ENCODE data around the gene LDLR.
"Not testable (repeated sequence)": the region's sequence is repeated elsewhere in the genome, so short reads cannot be mapped to it uniquely, and the experiment has no call there.

LDLR gene

GRCh38 chr19:11123114-11123513 lies 33.9 kb downstream of the LDLR start:
- H3K27me3 Mint-ChIP-seq (ENCODE audit: low read depth, poor library complexity), result no peaks in the 10 kb centered on the region
- no peaks in the 10 kb centered on the region for H3K4me1 Mint-ChIP-seq
- no peak overlapping the region for H3K27ac Mint-ChIP-seq
- no peak overlapping the region for H3K4me3 Mint-ChIP-seq
- H3K36me3 Mint-ChIP-seq (ENCODE audit: low read depth), result peaks cover 59% of the 10 kb centered on the region
- no peak for TF ChIP-seq CTCF (IDR thresholded peaks at IDR 0.05)
- no peaks in the 10 kb centered on the region for H3K9me3 Mint-ChIP-seq
- no peak for DNase-seq

- H3K4me1 Mint-ChIP-seq; DNase-seq; H3K27me3 Mint-ChIP-seq (ENCODE audit: low read depth, poor library complexity); H3K4me3 Mint-ChIP-seq; H3K9me3 Mint-ChIP-seq; H3K27ac Mint-ChIP-seq: not testable (repeated sequence)
- peaks cover 54% of the 10 kb centered on the region for H3K36me3 Mint-ChIP-seq (ENCODE audit: low read depth)
Observed at GRCh38 chr19:11124157-11124556, 34.9 kb downstream of the LDLR start.

GRCh38 chr19:11125994-11126685 lies 36.9 kb downstream of the LDLR start:
- Mint-ChIP-seq H3K27me3 (ENCODE audit: low read depth, poor library complexity) (no peaks in the 10 kb centered on the region), H3K36me3 (ENCODE audit: low read depth) (peaks cover 52% of the 10 kb centered on the region), H3K9me3 (no peaks in the 10 kb centered on the region), H3K4me1 (no peaks in the 10 kb centered on the region), H3K4me3 (no peak overlapping the region), H3K27ac (peak overlapping the region; percentile 22)
- TF ChIP-seq CTCF (IDR thresholded peaks at IDR 0.05), result peak; percentile 72
- DNase-seq, result peak; percentile 82

GRCh38 chr19:11127905-11128304 lies 38.6 kb downstream of the LDLR start:
- Mint-ChIP-seq H3K36me3 (ENCODE audit: low read depth) (peaks cover 60% of the 10 kb centered on the region), H3K4me1 (no peaks in the 10 kb centered on the region), H3K27ac (no peak overlapping the region), H3K4me3 (no peak overlapping the region), H3K9me3 (no peaks in the 10 kb centered on the region), H3K27me3 (ENCODE audit: low read depth, poor library complexity) (no peaks in the 10 kb centered on the region)
- no peak for TF ChIP-seq CTCF (IDR thresholded peaks at IDR 0.05)
- DNase-seq, result no peak

- Mint-ChIP-seq H3K36me3 (ENCODE audit: low read depth) (peaks cover 72% of the 10 kb centered on the region), H3K27me3 (ENCODE audit: low read depth, poor library complexity) (no peaks in the 10 kb centered on the region), H3K27ac (peak overlapping the region; percentile 69), H3K9me3 (no peaks in the 10 kb centered on the region), H3K4me1 (peaks cover 1% of the 10 kb centered on the region), H3K4me3 (no peak overlapping the region)
- DNase-seq, result peak; percentile 79
- TF ChIP-seq CTCF (IDR thresholded peaks at IDR 0.05), result peak; percentile 69
Observed at GRCh38 chr19:11130824-11131455, 41.7 kb downstream of the LDLR start.

- Mint-ChIP-seq H3K36me3 (ENCODE audit: low read depth) (peaks cover 70% of the 10 kb centered on the region), H3K27ac (peak overlapping the region; percentile 69), H3K4me3 (no peak overlapping the region), H3K27me3 (ENCODE audit: low read depth, poor library complexity) (no peaks in the 10 kb centered on the region), H3K4me1 (peaks cover 7% of the 10 kb centered on the region), H3K9me3 (no peaks in the 10 kb centered on the region)
- DNase-seq, result no peak
- no peak for TF ChIP-seq CTCF (IDR thresholded peaks at IDR 0.05)
Observed at GRCh38 chr19:11131471-11131870, 42.2 kb downstream of the LDLR start.

Measured in nephron progenitor cell (in vitro differentiated cells).